GM12874 (cell line): ENCODE results near the gene CNTNAP5.

ENCODE experiments used
- CTCF ChIP-seq: IDR thresholded peaks from 2 replicates; pipeline ENCODE4 v1.5.1; 2011; ENCODE audit warnings: low read depth, mild to moderate bottlenecking, control low read depth, low read length, moderate library complexity; ENCODE audit not compliant: insufficient read depth

The CNTNAP5 gene

DNA sequence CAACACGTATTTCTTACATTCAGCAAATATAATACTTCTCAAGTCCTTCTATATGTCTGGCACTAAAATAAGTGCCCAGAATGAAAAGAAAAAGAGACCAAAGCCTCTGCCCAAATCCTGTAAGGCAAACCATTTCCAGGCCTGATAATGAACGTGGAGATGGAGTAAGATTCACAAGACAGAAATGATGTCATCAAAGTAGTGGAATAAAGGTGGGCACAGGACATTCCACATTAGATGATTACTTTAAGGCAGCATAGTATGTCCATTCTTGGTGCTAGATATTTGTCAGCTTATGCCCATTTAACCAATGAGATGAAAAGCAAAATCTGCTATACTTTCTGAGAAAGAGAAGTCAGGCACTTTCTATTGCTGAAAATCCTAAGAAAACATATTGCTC, 38.5 kb downstream of the CNTNAP5 start:
- no peak for TF ChIP-seq CTCF

DNA sequence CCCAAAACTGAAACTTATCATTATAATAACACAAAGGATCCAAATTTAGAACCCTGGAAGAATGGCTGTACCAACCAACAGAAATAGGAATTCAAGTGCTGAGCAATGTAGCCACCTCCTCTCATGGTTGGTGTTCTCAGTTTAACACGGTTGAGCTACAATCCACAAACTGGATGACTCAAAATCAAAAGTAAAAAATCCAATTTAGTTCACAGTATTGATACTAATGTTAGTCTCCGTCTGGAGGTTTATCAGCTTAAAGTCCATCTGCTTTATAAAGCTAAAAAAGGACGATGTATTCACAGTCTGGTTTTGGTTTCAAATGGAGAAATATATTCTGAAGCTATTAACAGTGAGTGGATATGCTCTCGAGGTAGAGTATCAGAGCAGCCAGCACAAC, 40.5 kb downstream of the CNTNAP5 start:
- TF ChIP-seq CTCF = no peak

DNA sequence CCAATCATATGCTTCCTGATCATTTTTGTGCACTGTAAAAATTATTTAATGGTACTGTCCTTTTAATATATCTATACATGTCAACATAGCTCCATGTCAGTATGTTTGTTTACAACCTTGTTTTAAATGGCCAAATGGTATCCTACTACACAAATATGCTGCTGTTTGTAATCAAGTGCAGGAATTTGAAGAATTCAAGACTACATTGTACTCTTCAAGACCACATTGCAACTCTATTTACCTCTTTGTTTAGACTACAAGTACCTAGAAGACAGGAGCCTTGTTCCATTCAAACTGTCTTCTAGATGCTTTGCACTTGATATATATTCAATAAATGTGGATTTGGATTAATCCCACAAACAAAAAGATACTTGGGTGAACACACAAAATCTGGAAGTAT, 41.7 kb downstream of the CNTNAP5 start:
- no peak for TF ChIP-seq CTCF

DNA sequence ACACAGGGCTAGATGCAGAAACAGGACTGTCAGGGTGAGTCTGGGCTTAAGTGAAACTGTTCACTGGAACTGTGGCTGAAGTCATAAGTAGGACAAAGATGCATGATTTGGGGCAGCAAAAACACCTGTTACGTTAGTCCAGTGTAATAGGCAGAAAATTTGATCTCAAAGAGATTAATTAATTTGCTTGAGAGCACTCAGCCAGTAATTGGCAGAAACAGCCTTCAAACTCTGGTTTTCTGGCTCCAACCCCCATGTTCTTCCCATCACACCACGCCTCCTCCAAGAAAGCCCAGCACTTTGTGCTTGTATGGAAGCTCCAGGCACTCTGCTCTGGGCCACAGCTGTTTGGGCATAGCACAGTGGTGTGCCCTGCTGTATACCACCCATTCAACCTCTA, 54.0 kb downstream of the CNTNAP5 start:
- no peak for TF ChIP-seq CTCF

DNA sequence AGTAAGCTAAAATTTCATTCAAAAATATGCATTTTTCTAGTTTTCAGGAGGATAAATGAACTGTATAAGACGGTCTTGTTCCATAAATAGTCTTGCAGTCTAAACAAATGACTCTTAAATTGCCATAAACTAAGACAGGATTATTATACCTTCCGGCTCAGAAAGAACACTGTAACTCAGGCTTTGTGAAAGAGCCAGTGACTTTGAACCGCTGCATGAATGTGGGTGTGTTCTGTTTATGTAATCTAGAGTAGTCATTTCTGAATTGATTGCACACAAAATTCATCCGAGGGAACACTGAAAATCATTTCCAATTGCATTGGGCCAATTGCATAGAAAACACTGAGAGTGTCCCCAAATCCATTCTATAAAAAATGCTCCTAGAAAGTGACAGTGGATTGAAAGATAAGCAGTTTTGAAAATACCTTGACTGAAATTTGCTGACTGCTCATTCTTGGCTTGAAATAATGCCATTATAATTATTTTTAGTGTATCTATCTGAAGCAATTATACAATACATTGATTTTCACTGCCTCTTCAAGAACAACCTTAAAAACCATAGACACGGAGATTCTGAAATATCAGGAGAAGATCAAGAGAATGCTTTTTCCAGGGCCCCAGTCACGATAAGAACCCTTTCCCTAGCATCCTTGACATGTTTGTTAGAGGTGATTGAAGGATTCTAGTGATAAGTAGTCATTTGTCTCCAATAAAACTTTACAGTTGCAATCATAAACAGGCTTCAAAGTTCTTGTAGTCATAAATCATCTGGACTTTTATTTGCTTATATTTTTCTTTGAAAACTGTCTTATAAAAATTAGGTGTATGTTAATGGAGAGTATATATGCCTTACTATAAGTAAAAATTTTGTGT, 55.4 kb downstream of the CNTNAP5 start:
- TF ChIP-seq CTCF = no peak

DNA sequence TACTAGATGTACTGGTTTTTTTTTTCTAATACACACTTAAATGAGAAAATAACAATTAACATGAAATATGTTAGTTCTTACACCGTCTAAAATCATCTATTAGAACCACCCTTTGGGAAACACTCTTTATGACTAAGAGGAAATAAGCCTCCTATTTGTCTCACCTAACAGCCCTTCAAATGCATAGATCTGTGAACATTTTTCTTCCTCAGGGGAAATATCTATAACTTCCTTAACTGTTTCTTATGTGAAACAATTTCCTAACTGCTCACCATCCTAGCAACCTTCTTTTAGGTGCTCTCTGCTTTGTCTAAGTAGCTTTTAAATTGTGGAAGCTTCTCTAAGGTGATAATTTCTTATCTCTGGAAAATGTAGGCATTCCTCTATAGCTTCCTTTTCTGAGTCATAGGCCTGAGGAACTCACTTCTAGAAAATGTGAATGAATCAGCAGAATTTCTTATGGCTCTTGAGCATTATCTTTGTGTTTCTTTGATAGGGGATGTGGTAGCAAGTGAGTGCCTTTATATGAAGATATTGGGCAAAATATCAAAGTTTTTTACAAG, 56.1 kb downstream of the CNTNAP5 start:
- no peak for TF ChIP-seq CTCF

DNA sequence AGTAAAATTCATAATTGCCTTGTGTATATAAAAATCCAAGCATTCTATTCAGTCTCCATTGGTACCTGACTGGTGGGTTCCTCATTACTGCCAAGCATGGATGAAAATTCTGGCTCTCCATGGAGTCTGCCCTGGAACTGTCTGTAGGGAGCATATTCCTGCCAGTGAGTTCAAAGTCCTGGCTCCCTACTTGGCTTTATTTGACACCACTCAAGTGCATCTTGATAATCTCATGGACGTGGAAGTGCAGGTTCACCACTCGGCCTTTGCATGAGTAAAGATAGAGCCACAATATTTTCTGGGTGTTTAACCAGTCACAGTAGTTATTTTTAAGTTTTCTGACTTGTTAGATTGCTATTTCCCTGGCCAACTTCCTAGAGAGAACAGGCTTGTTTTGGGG, 63.5 kb downstream of the CNTNAP5 start:
- no peak for TF ChIP-seq CTCF
